Spleen (tissue), 7 donors: ENCODE results near the gene FAM153A.
"Not testable (repeated sequence)": the region's sequence is repeated elsewhere in the genome, so short reads cannot be mapped to it uniquely, and the experiment has no call there.

Experiments
- CTCF ChIP-seq, 11 experiments: fragments of 200-600 bp in 7 of 11; fragments of 450-650 bp in 4 of 11; sonication (generic) in 4 of 11; IDR thresholded peaks in 8 of 11; conservative IDR thresholded peaks in 3 of 11; 1 replicate in 7 of 11; 2 replicates in 4 of 11; pipeline versions ENCODE4 v1.4.0 to v1.8.0; 2016 to 2021; ENCODE audit warnings: antibody characterized with exemption in 11 of 11, inconsistent platforms in 4 of 11, mild to moderate bottlenecking in 1 of 11
- POLR2A ChIP-seq, 3 donors: fragments of 450-650 bp; IDR thresholded peaks; one replicate each; pipeline ENCODE4 v1.5.1; 2017; ENCODE audit warnings: antibody characterized with exemption in 3 of 3, mild to moderate bottlenecking in 1 of 3
- POLR2AphosphoS5 ChIP-seq, 3 donors: sonication (generic); formaldehyde crosslinking; IDR thresholded peaks; one replicate each; pipeline ENCODE4 v1.5.1; 2017; ENCODE audit warnings: antibody characterized with exemption in 3 of 3
- donor health status: DM: no; HTN: no; CAD: no; lungs with moderate emphysema.
- donor health status: DM: no; HTN: no; CAD: no.
- donor health status: DM: no; HTN: no; CAD: no.

GRCh38 chr5:177689011-177689610 lies 93.6 kb downstream of the FAM153A start:
- not testable (repeated sequence) for TF ChIP-seq POLR2A (IDR thresholded peaks at IDR 0.05); CTCF (IDR thresholded peaks at IDR 0.05 in 8 of 11, conservative IDR thresholded peaks at IDR 0.05 in 3 of 11); POLR2AphosphoS5 (IDR thresholded peaks at IDR 0.05)
